Choroid plexus epithelial cell (primary cell): ENCODE results near the gene NTRK3.

Experiments
- DNase-seq: peaks from one replicate; pipeline ENCODE4 v3.0.0-alpha.2; 2010; ENCODE audit warnings: low read depth
- H3K4me3 ChIP-seq: 2 replicates; pipeline ENCODE4 v1.5.1; 2011; ENCODE audit warnings: low read depth, mild to moderate bottlenecking, control low read depth, low read length, moderate library complexity
- CTCF ChIP-seq: conservative IDR thresholded peaks from 2 replicates; pipeline ENCODE4 v1.5.1; 2011; ENCODE audit warnings: low read depth, mild to moderate bottlenecking, control low read depth, inconsistent platforms, low read length, moderate library complexity

Gene NTRK3

GRCh38 chr15:87940768-87941167 lies 315.8 kb downstream of the NTRK3 start:
- no peak overlapping the region for H3K4me3 ChIP-seq
- DNase-seq, result peak; percentile 13
- TF ChIP-seq CTCF, result no peak

GRCh38 chr15:87939848-87940457 lies 316.6 kb downstream of the NTRK3 start:
- no peak for DNase-seq
- no peak overlapping the region for H3K4me3 ChIP-seq
- TF ChIP-seq CTCF, result no peak

GRCh38 chr15:87938031-87938430 lies 318.5 kb downstream of the NTRK3 start:
- DNase-seq, result no peak
- no peak for TF ChIP-seq CTCF
- H3K4me3 ChIP-seq, result no peak overlapping the region

GRCh38 chr15:87935583-87935982 lies 321.0 kb downstream of the NTRK3 start:
- no peak for DNase-seq
- H3K4me3 ChIP-seq, result no peak overlapping the region
- TF ChIP-seq CTCF, result no peak

GRCh38 chr15:87931584-87931983 lies 325.0 kb downstream of the NTRK3 start:
- no peak for TF ChIP-seq CTCF
- no peak overlapping the region for H3K4me3 ChIP-seq

DNA sequence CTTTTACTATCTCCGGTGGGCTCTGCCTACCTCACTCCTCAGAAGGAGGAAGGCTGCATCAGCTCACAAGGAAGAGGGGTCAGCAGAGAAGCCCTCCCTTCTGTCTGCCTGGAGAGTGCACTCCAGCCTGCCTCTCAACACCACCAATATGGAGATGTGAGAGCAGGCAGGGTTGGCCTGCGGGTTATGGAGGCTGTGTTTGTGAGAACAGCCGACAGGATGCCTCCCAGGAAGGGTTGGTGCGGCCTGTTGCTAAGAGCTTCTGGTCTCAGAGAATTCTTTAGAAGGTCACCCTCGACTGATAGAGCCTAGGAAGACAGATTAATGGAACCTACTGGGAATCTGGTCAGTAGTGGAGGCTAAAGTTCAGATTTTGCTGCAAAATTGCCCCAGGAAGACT lies 326.1 kb downstream of the NTRK3 start:
- TF ChIP-seq CTCF, result no peak
- no peak for DNase-seq
- no peak overlapping the region for H3K4me3 ChIP-seq

More at GRCh38 chr15:87931584-87931983, 325.0 kb downstream of the NTRK3 start:
- no peak for DNase-seq

- no peak for TF ChIP-seq CTCF
- no peak for DNase-seq
- H3K4me3 ChIP-seq, result no peak overlapping the region
Measured at GRCh38 chr15:87929841-87930240, 326.7 kb downstream of the NTRK3 start.
